ENCODE results near the gene OR5W2. TPM values are rescaled to one million over a fixed set of nuclear protein-coding genes. Genes with fewer than 3 reads are reported as not detected.
"Not testable (repeated sequence)": the region's sequence is repeated elsewhere in the genome, so short reads cannot be mapped to it uniquely, and the experiment has no call there.

OR5W2 gene
- not detected in 2 replicates for total RNA-seq

DNA sequence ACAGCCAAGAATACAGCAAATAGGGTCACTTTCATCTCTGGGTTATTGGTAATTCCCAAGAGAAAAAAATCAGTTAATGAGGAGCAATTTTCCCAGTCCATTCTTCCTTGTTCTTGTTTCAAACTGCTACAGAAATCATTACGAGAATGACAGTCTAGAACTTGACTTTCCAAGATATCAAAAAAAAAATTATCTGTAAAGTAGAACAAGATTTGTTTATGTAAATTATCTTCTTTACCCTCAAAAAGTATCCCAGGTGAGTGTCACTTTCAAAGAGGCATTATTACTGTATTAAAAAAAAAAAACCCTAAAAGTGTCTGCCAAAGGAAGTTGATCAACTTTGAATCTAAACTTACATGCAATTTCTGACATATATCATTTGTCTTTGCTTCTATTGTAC is at the start of gene OR5W2:
OR5W2 (minus strand) TSS at position 101 of the 400 bp plus-strand sequence; CDS start at position 101, 0 bp downstream.
- intact Hi-C loops (cut with micrococcal nuclease) = no loop called here

DNA sequence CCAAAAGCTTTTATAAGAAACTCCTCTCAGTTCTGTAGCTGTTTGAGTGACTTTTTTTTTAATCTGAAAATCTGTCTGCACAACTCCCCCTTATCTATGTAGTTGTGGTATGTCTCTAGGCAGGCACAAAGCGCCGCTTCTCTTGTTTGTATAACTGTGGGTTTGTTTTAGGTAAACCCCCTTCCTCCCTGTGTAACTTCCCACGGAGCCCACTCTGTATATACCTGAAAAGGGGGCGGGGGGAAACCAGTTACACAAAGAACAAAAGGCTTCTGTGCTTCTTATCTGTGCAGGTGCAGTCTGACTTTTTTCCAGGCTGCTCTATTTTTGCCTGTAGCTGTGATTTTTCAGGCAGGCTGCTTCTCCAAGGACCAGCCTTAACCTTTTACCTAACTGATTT is 42.1 kb upstream of the OR5W2 start:
- intact Hi-C loops (cut with micrococcal nuclease) = no loop called here

DNA sequence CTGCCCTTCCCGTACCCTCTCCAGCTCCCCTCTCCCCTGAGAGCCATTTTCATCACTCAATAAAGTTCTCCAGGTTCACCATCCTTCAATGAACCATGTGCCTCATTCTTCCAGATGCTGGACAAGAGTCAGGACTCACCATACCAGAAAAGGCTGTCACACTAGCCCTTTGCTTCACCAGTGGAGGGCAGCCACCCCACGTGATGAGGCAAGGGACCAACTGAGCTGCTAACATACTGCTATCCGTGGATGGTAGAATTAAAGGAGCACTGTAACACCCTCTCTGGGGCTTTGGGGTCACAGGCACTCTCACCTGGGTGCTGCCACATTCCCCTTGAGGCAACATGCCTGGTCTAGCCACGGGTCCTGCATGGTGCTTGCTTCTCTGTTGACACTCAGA is 34.9 kb upstream of the OR5W2 start:
- intact Hi-C loops (cut with micrococcal nuclease) = loop anchor here (10.0 kb wide), 1 partner anchor 1295 kb away; no protein-coding TSS in a partner anchor

DNA sequence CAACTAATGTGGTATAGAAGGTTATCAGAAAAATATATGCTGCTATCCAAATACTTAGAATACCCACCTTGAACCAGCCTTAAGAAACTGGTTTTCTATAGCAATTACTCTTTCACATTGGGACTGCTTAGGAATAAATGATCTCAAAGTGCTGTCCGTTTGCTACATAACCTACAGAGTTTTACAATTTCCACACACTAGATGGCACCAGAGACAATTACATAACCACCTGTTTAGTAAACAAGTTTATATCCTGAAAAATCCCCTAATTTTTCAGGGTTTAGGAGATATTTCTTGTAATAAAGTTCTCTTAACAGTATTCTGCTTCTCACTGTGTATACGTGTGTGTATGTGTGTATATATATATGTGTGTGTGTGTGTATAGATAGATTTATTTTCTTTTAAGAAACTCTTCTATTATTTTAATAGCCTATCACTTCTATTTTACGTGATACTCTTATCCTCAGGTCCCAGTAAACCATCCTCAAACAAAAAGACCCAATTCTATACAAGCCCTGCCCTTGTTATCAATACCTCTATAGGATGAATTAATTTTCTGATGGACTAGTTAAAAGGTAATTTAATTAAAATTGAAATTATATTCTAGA is 28.5 kb upstream of the OR5W2 start:
- intact Hi-C loops (cut with micrococcal nuclease) = loop anchor here (2.0 to 10.0 kb wide), 2 partner anchors 840 to 1302 kb away; no protein-coding TSS in a partner anchor

DNA sequence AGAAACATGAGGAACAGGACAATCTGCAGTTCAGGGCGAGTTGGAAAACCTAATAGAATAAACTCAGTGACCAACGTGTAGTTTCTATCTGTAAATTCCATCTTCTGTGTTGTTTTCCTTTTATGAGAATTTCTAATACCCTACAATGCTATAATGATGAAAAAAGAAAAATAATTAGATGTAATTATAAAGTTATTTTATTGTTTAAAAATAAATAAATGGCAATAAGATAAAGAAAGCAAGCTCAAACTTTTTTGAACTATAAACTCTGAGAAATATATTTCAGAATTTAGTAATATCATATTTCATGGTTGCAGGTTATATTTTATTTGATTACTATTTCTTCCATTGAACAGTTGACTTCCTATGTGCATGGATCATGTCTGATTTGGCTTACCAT is 21.9 kb upstream of the OR5W2 start, which contains the start of gene OR5I1:
OR5I1 (minus strand) TSS at position 101 of the 400 bp plus-strand sequence; CDS start at position 101, 0 bp downstream.
- intact Hi-C loops (cut with micrococcal nuclease) = no loop called here

DNA sequence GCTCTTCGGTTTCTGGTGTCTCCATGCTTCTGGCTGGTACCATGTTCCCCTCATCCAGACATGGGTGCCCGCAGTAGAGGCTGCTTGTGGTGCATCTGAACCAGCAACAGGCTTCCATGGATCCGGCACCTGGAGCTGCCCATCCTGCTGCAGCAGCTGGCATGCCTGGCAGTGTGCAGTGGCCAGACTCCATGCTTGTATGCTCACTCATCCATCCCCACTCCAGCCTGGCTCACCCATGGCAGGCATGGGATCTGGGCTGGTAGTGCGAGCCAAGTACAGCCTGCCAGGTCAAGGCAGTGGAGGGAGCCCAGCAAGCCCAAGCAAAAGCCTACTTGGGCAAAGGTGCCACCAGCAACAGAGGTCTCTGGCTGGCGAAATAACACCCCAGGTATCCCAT is 6.2 kb upstream of the OR5W2 start:
- intact Hi-C loops (cut with micrococcal nuclease) = no loop called here

DNA sequence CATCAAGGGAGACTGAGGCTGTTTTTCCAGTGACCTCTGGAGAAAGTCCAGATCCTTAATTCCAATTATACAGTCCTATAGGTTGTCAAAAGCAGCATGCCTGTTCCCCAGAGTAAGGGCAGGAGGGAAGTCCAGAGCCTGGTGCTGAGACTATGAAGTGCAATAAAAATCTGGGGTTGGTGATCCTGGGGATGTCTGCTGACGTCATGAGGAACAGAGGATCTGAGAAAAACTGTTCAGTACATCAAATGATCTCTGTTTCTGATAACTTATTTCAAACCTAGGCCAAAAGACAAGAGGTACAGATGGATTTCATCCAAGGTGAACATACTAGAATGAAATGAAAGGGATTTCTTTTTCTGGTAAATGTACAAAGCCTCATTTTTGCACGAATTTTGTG is 12.1 kb downstream of the OR5W2 start:
- intact Hi-C loops (cut with micrococcal nuclease) = no loop called here

DNA sequence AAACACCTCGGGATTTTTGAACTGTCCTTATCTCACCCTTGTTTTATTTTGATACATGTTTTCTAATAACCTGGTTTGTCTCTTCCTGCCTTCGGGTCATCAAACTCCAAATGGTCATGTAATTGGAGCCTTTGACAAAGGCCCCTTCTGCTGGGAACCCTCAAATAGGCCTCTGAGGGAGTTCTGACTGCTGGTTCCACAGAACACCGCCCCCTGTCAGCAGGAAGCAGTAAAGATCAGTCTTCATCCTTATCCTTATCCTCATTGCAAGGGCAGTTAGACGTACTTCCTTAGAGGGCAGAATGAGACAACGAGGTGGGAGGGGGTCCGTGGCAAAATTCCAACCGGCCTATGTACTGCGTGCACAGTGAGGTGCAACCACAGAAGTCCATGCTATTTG is 19.2 kb downstream of the OR5W2 start:
- intact Hi-C loops (cut with micrococcal nuclease) = no loop called here

DNA sequence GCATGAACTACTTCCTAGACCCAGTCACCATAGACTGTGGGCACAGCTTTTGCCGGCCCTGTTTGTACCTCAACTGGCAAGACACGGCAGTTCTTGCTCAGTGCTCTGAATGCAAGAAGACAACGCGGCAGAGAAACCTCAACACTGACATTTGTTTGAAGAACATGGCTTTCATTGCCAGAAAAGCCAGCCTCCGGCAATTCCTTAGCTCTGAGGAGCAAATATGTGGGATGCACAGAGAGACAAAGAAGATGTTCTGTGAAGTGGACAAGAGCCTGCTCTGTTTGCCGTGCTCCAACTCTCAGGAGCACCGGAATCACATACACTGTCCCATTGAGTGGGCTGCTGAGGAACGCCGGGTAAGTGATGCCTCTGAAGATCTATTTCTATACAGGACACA is 28.9 kb downstream of the OR5W2 start:
- intact Hi-C loops (cut with micrococcal nuclease) = not testable (repeated sequence)

DNA sequence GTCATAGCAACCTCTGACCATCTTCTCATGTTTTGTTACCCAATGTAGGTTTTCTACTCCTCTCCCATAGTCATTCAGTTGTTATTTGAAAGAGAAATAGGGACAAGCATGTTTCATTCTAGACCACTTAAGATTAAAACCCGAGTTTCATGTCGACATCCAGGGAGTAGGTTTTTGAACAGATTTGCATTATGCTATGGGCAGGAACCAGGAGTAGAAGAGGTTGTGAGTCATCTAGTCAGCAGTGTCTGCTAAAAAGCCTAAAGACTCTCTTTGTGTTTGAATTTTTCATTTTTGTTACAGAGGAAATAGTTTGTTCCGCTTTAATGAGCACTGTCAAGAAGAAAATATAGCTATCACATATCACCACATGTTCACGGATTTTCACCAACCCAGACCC is 29.4 kb downstream of the OR5W2 start:
- intact Hi-C loops (cut with micrococcal nuclease) = not testable (repeated sequence)

DNA sequence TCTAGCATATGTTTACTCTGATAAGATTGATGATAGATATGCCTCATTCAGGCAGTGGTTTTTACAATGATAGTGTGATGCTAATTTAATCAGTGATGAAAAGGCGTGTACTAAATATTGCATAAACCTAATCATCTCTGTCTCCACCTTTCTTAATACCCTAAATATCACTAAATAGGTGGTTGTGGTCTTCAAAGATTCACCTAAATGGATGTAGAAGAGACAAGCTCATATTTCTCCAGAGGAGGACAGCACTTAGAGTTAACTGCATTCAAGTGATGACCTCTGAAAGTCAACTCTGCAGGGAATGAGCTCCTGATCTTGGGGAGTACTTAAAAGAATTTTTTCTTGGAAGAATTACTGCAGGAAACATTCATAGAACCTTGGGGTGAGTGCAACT is 31.4 kb downstream of the OR5W2 start, which contains the start of gene TRIM51:
TRIM51 (plus strand) TSS at position 301 of the 400 bp plus-strand sequence. CDS start 2,132 bp downstream, outside the sequence.
- intact Hi-C loops (cut with micrococcal nuclease) = not testable (repeated sequence)

DNA sequence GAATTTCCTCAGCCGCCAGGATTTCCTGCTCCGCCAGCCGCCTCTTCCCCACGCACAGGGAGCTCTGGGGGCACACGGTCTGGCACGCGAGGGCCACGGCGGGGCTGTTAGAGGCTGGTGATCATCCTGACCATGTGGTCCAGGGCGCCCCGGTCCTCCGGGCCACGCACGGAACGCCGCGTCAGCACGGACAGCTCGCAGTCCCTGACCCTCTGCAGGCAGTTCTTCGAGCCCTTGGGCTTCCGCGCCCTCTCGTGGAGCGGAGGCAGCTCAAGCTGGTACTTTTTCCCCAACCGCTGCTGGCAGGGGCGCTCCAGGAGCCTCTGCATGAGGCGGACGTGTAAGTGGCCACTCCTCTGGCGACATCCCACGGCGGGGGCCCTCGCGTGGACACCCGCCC is 41.2 kb downstream of the OR5W2 start:
- intact Hi-C loops (cut with micrococcal nuclease) = not testable (repeated sequence)

DNA sequence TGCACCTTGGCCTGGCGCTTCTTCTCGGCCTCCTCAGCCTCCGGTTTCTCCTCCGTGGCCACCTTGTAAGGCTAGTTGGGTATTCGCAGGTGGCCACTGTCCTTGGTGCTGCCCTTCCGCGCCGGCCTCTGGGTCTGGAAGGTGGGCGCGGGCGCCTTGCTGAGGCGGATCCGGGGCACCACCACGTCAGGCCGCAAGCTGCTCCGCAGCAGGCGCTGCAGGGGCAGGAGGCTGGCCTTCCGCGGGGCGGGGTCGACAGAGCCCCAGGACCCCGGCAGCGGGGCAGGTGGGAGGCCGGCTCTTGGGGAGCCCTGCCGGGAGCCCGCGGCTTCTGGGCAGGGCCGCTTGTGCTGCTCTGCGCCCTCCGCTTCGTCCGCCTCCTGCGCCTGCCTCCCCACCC is 41.7 kb downstream of the OR5W2 start:
- intact Hi-C loops (cut with micrococcal nuclease) = not testable (repeated sequence)

DNA sequence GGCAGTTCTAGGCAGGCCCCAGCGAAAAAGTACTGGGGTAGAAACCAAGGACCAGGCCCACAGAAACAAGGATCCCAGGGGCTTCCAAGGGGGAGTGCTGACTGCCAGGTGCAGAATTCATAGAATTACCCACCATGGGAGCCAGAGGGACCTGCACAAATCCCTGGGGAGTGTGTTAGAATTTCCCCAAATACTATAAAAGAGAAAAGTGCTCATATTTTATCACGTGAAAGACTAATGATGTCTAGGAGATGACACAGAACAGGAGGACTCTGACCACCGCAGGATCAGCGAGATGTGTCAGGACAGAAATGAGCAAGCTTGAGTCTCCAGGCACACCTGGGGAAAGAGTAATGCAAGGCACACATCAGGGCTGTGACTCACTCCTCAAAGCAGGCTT is 47.0 kb downstream of the OR5W2 start:
- intact Hi-C loops (cut with micrococcal nuclease) = not testable (repeated sequence)

Other genes starting within 250 kb of the OR5W2 start
- not detected in 2 replicates for gene OR5D13, start 141.1 kb downstream of the OR5W2 start, total RNA-seq
- gene OR5D14, start 119.0 kb downstream of the OR5W2 start, total RNA-seq = not detected in 2 replicates
- not detected in 2 replicates for gene OR5L1, start 103.2 kb downstream of the OR5W2 start, total RNA-seq
- not detected in 2 replicates for gene OR5D18, start 95.0 kb downstream of the OR5W2 start, total RNA-seq
- not detected in 2 replicates for gene OR5L2, start 87.4 kb downstream of the OR5W2 start, total RNA-seq
- gene OR5D16, start 75.8 kb downstream of the OR5W2 start, total RNA-seq = not detected in 2 replicates
- gene TRIM51, start 31.3 kb downstream of the OR5W2 start, total RNA-seq = not detected in 2 replicates
- gene OR5I1, start 21.8 kb upstream of the OR5W2 start, total RNA-seq = not detected in 2 replicates
- not detected in 2 replicates for gene OR10AG1, start 55.4 kb upstream of the OR5W2 start, total RNA-seq
- not detected in 2 replicates for gene OR5F1, start 80.0 kb upstream of the OR5W2 start, total RNA-seq
- gene OR5AS1, start 113.1 kb upstream of the OR5W2 start, total RNA-seq = not detected in 2 replicates
- gene OR8I2, start 178.7 kb upstream of the OR5W2 start, total RNA-seq = not detected in 2 replicates
- not detected in 2 replicates for gene OR8H2, start 189.1 kb upstream of the OR5W2 start, total RNA-seq
- not detected in 2 replicates for gene OR8H3, start 207.8 kb upstream of the OR5W2 start, total RNA-seq
- not detected in 2 replicates for gene OR8J3, start 225.6 kb upstream of the OR5W2 start, total RNA-seq
- gene OR8K5, start 245.7 kb upstream of the OR5W2 start, total RNA-seq = not detected in 2 replicates